GM23248 (cell line): ENCODE measurements around the gene TWIST2.

Experiments used
- EZH2 ChIP-seq: fragments of 200-600 bp; sonication (generic); IDR thresholded peaks from 2 replicates; pipeline ENCODE4 v1.6.1; 2018; ENCODE audit warnings: antibody characterized with exemption, mild to moderate bottlenecking; ENCODE audit not compliant: insufficient read depth, poor library complexity, severe bottlenecking
- EZH2phosphoT487 ChIP-seq: fragments of 200-600 bp; sonication (generic); IDR thresholded peaks from 2 replicates; pipeline ENCODE4 v1.6.1; 2018; ENCODE audit warnings: antibody characterized with exemption, moderate library complexity, mild to moderate bottlenecking, low read depth; ENCODE audit not compliant: insufficient read depth

DNA sequence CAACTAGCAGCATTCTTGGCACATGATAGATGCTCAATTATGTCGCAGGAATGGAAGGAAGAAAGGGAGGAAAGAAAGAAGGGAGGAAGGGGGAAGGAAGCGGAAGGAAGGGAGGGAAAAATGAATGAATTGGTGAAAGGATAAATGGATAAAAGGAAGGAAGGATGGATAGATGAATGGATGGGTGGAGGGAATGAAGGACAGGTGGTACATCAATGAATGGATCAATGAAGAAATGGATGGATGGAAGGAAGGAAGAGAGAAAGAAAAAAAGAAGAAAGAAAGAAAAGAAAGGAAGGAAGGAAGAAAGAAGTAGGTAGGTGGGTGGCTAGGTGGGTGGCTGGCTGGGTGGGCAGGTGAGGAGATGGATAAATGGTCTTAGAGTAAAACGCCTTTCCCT lies 56.8 kb downstream of the TWIST2 start:
- TF ChIP-seq EZH2 (no peak), EZH2phosphoT487 (no peak)
